ENCODE results near the gene DVL1. TPM values are rescaled to one million over a fixed set of nuclear protein-coding genes. Genes with fewer than 3 reads are reported as not detected.

The DVL1 gene
- total RNA-seq, 1 experiment from 2014 or later: 71.0 TPM

DNA sequence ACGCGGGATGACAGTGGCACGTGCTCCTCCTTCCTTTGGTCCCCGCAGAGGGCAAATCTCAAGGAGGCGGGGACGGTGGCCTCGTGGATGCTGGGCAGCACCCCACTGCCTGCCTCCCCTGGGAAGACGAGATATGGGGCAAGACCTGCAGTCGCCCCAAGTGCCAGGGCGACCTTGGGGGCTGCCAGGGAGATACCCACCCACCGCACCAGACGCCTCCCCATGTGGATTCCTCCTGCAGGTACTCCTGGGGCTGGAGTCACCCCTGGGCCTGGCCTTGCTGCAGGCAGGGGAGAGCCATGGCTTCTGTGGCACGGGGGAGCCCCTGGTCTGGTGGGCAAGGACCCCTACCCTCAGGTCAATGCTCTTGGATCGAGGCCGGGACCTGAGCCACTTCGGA is 31.6 kb upstream of the DVL1 start:
- TF ChIP-seq, protein P1, sequence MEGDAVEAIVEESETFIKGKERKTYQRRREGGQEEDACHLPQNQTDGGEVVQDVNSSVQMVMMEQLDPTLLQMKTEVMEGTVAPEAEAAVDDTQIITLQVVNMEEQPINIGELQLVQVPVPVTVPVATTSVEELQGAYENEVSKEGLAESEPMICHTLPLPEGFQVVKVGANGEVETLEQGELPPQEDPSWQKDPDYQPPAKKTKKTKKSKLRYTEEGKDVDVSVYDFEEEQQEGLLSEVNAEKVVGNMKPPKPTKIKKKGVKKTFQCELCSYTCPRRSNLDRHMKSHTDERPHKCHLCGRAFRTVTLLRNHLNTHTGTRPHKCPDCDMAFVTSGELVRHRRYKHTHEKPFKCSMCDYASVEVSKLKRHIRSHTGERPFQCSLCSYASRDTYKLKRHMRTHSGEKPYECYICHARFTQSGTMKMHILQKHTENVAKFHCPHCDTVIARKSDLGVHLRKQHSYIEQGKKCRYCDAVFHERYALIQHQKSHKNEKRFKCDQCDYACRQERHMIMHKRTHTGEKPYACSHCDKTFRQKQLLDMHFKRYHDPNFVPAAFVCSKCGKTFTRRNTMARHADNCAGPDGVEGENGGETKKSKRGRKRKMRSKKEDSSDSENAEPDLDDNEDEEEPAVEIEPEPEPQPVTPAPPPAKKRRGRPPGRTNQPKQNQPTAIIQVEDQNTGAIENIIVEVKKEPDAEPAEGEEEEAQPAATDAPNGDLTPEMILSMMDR (conservative IDR thresholded peaks at IDR 0.05): no peak
- no peak overlapping the region for H4K8ac ChIP-seq (replicated peaks; ENCODE audit: insufficient read length, low read depth, low read length)
- Mint-ChIP-seq H3K9me3 (no peaks in the 10 kb centered on the region), H3K36me3 (ENCODE audit: insufficient read depth in 1 of 3, low read depth in 3 of 3) (peaks cover 0 to 17% (median 1%) of the 10 kb centered on the region in 3 experiments; a peak in 5 of 7 replicates), H3K27me3 (ENCODE audit: low read depth) (no peaks in the 10 kb centered on the region), H3K4me1 (peaks cover 6 to 10% of the 10 kb centered on the region in 2 experiments), H3K4me3 (no peak overlapping the region), H3K27ac (no peak overlapping the region)
- no peaks in the 10 kb centered on the region for H3K23me2 ChIP-seq (ENCODE audit: insufficient read length, low read depth, low read length, poor library complexity, severe bottlenecking)
- no peak overlapping the region for H4K5ac ChIP-seq (ENCODE audit: insufficient read length, low read depth, low read length)
- no peak overlapping the region for H3K27ac ChIP-seq (ENCODE audit: insufficient read length, low read depth, low read length)
- no peak overlapping the region for H2BK12ac ChIP-seq (ENCODE audit: insufficient read length, low read depth, low read length)
- H3K9ac ChIP-seq (ENCODE audit: extremely low read depth, insufficient read length, low read length): no peak overlapping the region
- H3K56ac ChIP-seq (ENCODE audit: insufficient read length, low read depth, low read length): no peak overlapping the region
- no peak overlapping the region for H2AK5ac ChIP-seq (ENCODE audit: insufficient read length, low read length)
- no peaks in the 10 kb centered on the region for H3K9me3 ChIP-seq (ENCODE audit: control insufficient read depth, low read depth, low read length)
- no peaks in the 10 kb centered on the region for H3K79me2 ChIP-seq (ENCODE audit: insufficient read depth, low read length)
- H3K79me1 ChIP-seq (ENCODE audit: insufficient read depth, low read depth, low read length, poor library complexity, severe bottlenecking): peaks cover 3% of the 10 kb centered on the region
- no peak overlapping the region for H3K4ac ChIP-seq (ENCODE audit: low read depth, low read length)
- no peaks in the 10 kb centered on the region for H3K4me1 ChIP-seq (ENCODE audit: insufficient read depth, low read length)
- no peak overlapping the region for H2BK5ac ChIP-seq (ENCODE audit: insufficient read length, low read length)
- no CpG with 5 or more reads among the region's 16 CpGs for WGBS (ENCODE audit: extremely low coverage, insufficient read length, low lambda C conversion rate)
- no peak overlapping the region for H3K18ac ChIP-seq (ENCODE audit: insufficient read length, low read depth, low read length)
- no peak overlapping the region for H4K91ac ChIP-seq (ENCODE audit: insufficient read length, low read depth, low read length)
- no peak for DNase-seq
- H2AFZ ChIP-seq (ENCODE audit: low read length): no peak overlapping the region
- H3K27me3 ChIP-seq (ENCODE audit: insufficient read depth, low read length): no peaks in the 10 kb centered on the region
- no peak overlapping the region for H3K4me2 ChIP-seq (ENCODE audit: insufficient read depth, insufficient read length, low read length)
- no peak overlapping the region for H3K23ac ChIP-seq (ENCODE audit: insufficient read length, low read depth, low read length)
- no peaks in the 10 kb centered on the region for H4K20me1 ChIP-seq (ENCODE audit: control insufficient read depth, insufficient read depth, insufficient read length)
- H3K14ac ChIP-seq (ENCODE audit: insufficient read depth, low read length): no peak overlapping the region; the same call in 1 of the 2 replicates
- no peak overlapping the region for H2BK120ac ChIP-seq (ENCODE audit: low read depth, low read length, poor library complexity, severe bottlenecking)
- H2BK15ac ChIP-seq (ENCODE audit: low read depth, low read length): no peak overlapping the region
- no peak overlapping the region for H2BK20ac ChIP-seq (ENCODE audit: low read depth, low read length, poor library complexity, severe bottlenecking)
- H3T11ph ChIP-seq (ENCODE audit: low read length): no peak overlapping the region
